Esophagus muscularis mucosa (tissue), 3 donors: ENCODE results near the gene KDM4E.

Source experiments
- POLR2A ChIP-seq: fragments of 450-650 bp; IDR thresholded peaks from one replicate; pipeline ENCODE4 v1.6.1; 2017; ENCODE audit warnings: antibody characterized with exemption, moderate library complexity, mild to moderate bottlenecking, low read depth
- POLR2AphosphoS5 ChIP-seq, 2 donors: sonication (generic); formaldehyde crosslinking; IDR thresholded peaks; one replicate each; pipeline ENCODE4 v1.6.1; 2017; ENCODE audit warnings: antibody characterized with exemption in 2 of 2
- TF ChIP-seq, protein P1 (sequence below), 3 experiments: fragments of 200-600 bp in 2 of 3; fragments of 450-650 bp in 1 of 3; sonication (generic) in 2 of 3; IDR thresholded peaks; one replicate each; pipeline ENCODE4 v1.5.1; 2017 to 2019; ENCODE audit warnings: antibody characterized with exemption in 3 of 3, mild to moderate bottlenecking in 2 of 3, moderate library complexity in 1 of 3

DNA sequence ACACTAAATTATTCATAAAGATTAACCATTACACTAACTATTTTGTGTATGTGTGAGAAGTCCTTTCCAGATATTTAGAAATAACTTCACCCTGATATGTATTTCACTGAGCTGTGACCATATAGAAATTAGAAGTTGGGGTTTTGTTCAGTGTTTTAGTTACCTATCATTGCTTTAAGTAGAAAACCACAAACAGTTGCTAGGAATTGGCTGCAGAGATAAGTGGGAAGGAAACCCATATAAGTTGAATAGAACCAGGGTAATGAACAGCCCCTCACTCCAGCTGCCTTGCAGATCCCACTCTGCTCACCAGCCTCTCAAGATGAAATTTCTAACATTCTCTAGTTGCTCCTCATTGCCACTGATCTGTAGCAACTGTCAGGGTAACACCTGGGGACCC is 51.9 kb downstream of the KDM4E start:
- TF ChIP-seq, protein P1, sequence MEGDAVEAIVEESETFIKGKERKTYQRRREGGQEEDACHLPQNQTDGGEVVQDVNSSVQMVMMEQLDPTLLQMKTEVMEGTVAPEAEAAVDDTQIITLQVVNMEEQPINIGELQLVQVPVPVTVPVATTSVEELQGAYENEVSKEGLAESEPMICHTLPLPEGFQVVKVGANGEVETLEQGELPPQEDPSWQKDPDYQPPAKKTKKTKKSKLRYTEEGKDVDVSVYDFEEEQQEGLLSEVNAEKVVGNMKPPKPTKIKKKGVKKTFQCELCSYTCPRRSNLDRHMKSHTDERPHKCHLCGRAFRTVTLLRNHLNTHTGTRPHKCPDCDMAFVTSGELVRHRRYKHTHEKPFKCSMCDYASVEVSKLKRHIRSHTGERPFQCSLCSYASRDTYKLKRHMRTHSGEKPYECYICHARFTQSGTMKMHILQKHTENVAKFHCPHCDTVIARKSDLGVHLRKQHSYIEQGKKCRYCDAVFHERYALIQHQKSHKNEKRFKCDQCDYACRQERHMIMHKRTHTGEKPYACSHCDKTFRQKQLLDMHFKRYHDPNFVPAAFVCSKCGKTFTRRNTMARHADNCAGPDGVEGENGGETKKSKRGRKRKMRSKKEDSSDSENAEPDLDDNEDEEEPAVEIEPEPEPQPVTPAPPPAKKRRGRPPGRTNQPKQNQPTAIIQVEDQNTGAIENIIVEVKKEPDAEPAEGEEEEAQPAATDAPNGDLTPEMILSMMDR (IDR thresholded peaks at IDR 0.05): no peak
- TF ChIP-seq POLR2AphosphoS5 (IDR thresholded peaks at IDR 0.05) (no peak), POLR2A (no peak)
